ENCODE results near the gene NKTR.

DNA sequence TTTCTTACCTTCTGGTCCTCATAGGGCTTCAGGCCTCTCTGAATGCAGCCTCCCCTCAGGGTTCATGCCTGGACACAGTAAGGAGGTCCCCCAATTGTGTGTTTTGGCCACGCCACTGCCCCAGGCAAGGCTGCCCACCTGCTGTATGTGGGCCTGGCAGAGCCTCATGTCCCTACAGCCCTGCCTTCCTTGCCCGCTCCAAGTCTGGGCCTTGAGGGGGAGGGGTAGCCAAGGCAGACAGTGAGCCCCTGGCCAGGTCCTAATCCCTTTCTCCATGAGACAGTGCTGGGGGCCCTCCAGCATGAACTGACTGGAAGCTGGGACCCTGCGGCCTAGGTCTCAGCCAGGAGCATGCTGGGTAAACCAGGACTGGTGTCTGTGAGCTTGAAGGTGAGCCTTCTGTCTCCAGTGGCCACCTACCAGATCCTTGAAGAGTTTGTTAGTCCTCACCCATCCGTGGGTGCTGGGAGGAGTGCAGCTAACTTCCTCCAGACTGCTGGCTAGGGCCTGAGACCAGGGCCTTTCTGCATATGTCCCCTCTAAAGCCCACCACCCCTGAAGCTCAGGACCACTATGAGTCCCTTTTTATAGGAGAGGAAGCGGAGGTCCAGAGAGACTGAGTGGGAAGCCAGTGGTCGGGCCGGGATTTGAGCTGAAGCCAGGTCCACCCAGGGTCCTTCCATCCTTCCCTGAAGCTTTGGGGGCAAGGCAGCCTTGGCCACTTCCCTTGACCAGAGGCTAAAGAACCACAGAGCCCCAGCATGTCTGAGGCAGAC lies 61.7 kb downstream of the NKTR start:
- TF ChIP-seq MTA1 (CRISPR knock-in tag; IDR thresholded peaks at IDR 0.05; ENCODE audit: borderline replicate concordance) (no peak), ZBTB38 (CRISPR knock-in tag; IDR thresholded peaks at IDR 0.05) (no peak)
